Activated B cell treated with CpG ODN at 0.5 μM for 24 hours (primary cell): ENCODE results near the gene ODF2. TPM values are rescaled to one million over a fixed set of nuclear protein-coding genes. Genes with fewer than 3 reads are reported as not detected.

ENCODE experiments used
- ATAC-seq: fragments of 200-7000 bp; cut with Tn5 transposase; one replicate; pipeline ENCODE4 v1.10.0; 2021; ENCODE audit warnings: low read depth, mild to moderate bottlenecking, moderate library complexity
- CTCF ChIA-PET: fragments of 350-600 bp; sonication (Branson Sonifier 250); formaldehyde crosslinking; loops from one replicate; lab custom pipeline; 2021; ENCODE audit warnings: antibody characterized with exemption; lab: Charles Lee
- POLR2A ChIA-PET: fragments of 350-600 bp; sonication (Branson Sonifier 250); formaldehyde crosslinking; loops from one replicate; lab custom pipeline; 2021; ENCODE audit warnings: antibody characterized with exemption; lab: Charles Lee
- DNase-seq: peaks from one replicate; pipeline ENCODE4 v3.0.0; 2022
- H3K27ac Mint-ChIP-seq: one replicate; pipeline ENCODE4 v1.8.0; 2020; ENCODE audit warnings: mixed read lengths
- H3K27me3 Mint-ChIP-seq: one replicate; pipeline ENCODE4 v1.8.0; 2021; ENCODE audit warnings: mixed read lengths
- H3K36me3 Mint-ChIP-seq: one replicate; pipeline ENCODE4 v1.8.0; 2021; ENCODE audit warnings: low read depth, mixed read lengths
- H3K4me1 Mint-ChIP-seq: one replicate; pipeline ENCODE4 v1.8.0; 2021; ENCODE audit warnings: mixed read lengths
- H3K4me3 Mint-ChIP-seq: one replicate; pipeline ENCODE4 v1.8.0; 2020; ENCODE audit warnings: mild to moderate bottlenecking, mixed read lengths
- H3K9me3 Mint-ChIP-seq: one replicate; pipeline ENCODE4 v1.8.0; 2020; ENCODE audit warnings: mixed read lengths
- CTCF ChIP-seq: fragments of 200-600 bp; IDR thresholded peaks from one replicate; pipeline ENCODE4 v1.8.0; 2022; ENCODE audit warnings: antibody characterized with exemption, mild to moderate bottlenecking
- intact Hi-C: fragments of 100-400 bp; cut with micrococcal nuclease; formaldehyde crosslinking; loops from one replicate; pipeline ENCODE4 v1.15.1; 2024
- total RNA-seq: library from RNA; stranded (reverse); gene quantifications from 2 replicates; pipeline ENCODE4 v1.2.3, GENCODE V29; 2022

Gene ODF2
- total RNA-seq: 41.2 and 45.7 TPM in 2 replicates

GRCh38 chr9:128455849-128456612, at the start of gene ODF2:
Gene ODF2, plus strand, starts transcription at chr9:128456006. Its CDS starts 86 bp downstream, at chr9:128456092.
- peak within 1 kb of the TSS; percentile 83 for H3K27ac Mint-ChIP-seq
- ChIA-PET POLR2A (interaction anchor here (0.6 to 1.5 kb wide), 8 partner anchors 18 to 268 kb away, joined by 3 to 7 read pairs (median 3); partner anchors contain the start of genes GLE1, GOLGA2, SPTAN1 and SWI5), CTCF (interaction anchor here (1.3 kb wide), 1 partner anchor 17 kb away, joined by 4 read pairs; no protein-coding TSS in a partner anchor)
- H3K36me3 Mint-ChIP-seq: peaks cover 23% of the 10 kb centered on the region
- H3K4me3 Mint-ChIP-seq: peak within 1 kb of the TSS; percentile 88
- TF ChIP-seq CTCF: no peak
- DNase-seq (peak; percentile 99), ATAC-seq (peak; percentile 88)
- no peaks in the 10 kb centered on the region for H3K27me3 Mint-ChIP-seq
- H3K4me1 Mint-ChIP-seq: peaks cover 14% of the 10 kb centered on the region
- intact Hi-C loops: loop anchor here (1.0 to 5.0 kb wide), 8 partner anchors 17 to 268 kb away; partner anchors contain the start of genes CERCAM, COQ4, GLE1 and GOLGA2
- H3K9me3 Mint-ChIP-seq: no peaks in the 10 kb centered on the region

GRCh38 chr9:128406848-128407391, 48.9 kb upstream of the ODF2 start:
- no peak for TF ChIP-seq CTCF
- DNase-seq: no peak
- POLR2A ChIA-PET: interaction anchor here (0.6 kb wide), 1 partner anchor 13 kb away, joined by 3 read pairs; no protein-coding TSS in a partner anchor
- no peaks in the 10 kb centered on the region for H3K4me1 Mint-ChIP-seq
- no peaks in the 10 kb centered on the region for H3K9me3 Mint-ChIP-seq
- no peak overlapping the region for H3K27ac Mint-ChIP-seq
- no peaks in the 10 kb centered on the region for H3K36me3 Mint-ChIP-seq
- CTCF ChIA-PET: no interaction called here
- intact Hi-C loops: no loop called here
- no peak overlapping the region for H3K4me3 Mint-ChIP-seq
- H3K27me3 Mint-ChIP-seq: peaks cover 17% of the 10 kb centered on the region
- ATAC-seq: no peak

GRCh38 chr9:128408963-128409431, 46.8 kb upstream of the ODF2 start:
- ChIA-PET POLR2A (interaction anchor here (0.5 kb wide), 2 partner anchors 16 to 1625 kb away, joined by 3 to 6 read pairs; no protein-coding TSS in a partner anchor), CTCF (no interaction called here)
- no peak for TF ChIP-seq CTCF
- H3K36me3 Mint-ChIP-seq: no peaks in the 10 kb centered on the region
- ATAC-seq (no peak), DNase-seq (no peak)
- no peak overlapping the region for H3K27ac Mint-ChIP-seq
- intact Hi-C loops: no loop called here
- H3K9me3 Mint-ChIP-seq: no peaks in the 10 kb centered on the region
- H3K4me1 Mint-ChIP-seq: no peaks in the 10 kb centered on the region
- peaks cover 19% of the 10 kb centered on the region for H3K27me3 Mint-ChIP-seq
- no peak overlapping the region for H3K4me3 Mint-ChIP-seq

GRCh38 chr9:128409450-128409849, 46.4 kb upstream of the ODF2 start:
- intact Hi-C loops: no loop called here
- Mint-ChIP-seq H3K4me3 (no peak overlapping the region), H3K36me3 (no peaks in the 10 kb centered on the region), H3K9me3 (no peaks in the 10 kb centered on the region), H3K27ac (no peak overlapping the region), H3K4me1 (no peaks in the 10 kb centered on the region), H3K27me3 (peaks cover 21% of the 10 kb centered on the region)
- DNase-seq (no peak), ATAC-seq (no peak)
- no peak for TF ChIP-seq CTCF
- ChIA-PET POLR2A (interaction anchor here (0.5 kb wide), 1 partner anchor 1624 kb away, joined by 3 read pairs; no protein-coding TSS in a partner anchor), CTCF (no interaction called here)

- no peak overlapping the region for H3K27ac Mint-ChIP-seq
- no peaks in the 10 kb centered on the region for H3K36me3 Mint-ChIP-seq
- CTCF ChIA-PET: no interaction called here
- no peak for TF ChIP-seq CTCF
- H3K4me3 Mint-ChIP-seq: no peak overlapping the region
- POLR2A ChIA-PET: no interaction called here
- H3K27me3 Mint-ChIP-seq: peaks cover 25% of the 10 kb centered on the region
- ATAC-seq: no peak
- intact Hi-C loops: loop anchor here (5.0 kb wide), 1 partner anchor 113 kb away; no protein-coding TSS in a partner anchor
- DNase-seq: no peak
- H3K4me1 Mint-ChIP-seq: no peaks in the 10 kb centered on the region
- no peaks in the 10 kb centered on the region for H3K9me3 Mint-ChIP-seq
Observed at GRCh38 chr9:128409978-128410377, 45.8 kb upstream of the ODF2 start.
